ENCODE measurements around the gene CHAT. TPM values are rescaled to one million over a fixed set of nuclear protein-coding genes. Genes with fewer than 3 reads are reported as not detected.

The CHAT gene
- total RNA-seq, 1 donor from 2014 or later = not detected

DNA sequence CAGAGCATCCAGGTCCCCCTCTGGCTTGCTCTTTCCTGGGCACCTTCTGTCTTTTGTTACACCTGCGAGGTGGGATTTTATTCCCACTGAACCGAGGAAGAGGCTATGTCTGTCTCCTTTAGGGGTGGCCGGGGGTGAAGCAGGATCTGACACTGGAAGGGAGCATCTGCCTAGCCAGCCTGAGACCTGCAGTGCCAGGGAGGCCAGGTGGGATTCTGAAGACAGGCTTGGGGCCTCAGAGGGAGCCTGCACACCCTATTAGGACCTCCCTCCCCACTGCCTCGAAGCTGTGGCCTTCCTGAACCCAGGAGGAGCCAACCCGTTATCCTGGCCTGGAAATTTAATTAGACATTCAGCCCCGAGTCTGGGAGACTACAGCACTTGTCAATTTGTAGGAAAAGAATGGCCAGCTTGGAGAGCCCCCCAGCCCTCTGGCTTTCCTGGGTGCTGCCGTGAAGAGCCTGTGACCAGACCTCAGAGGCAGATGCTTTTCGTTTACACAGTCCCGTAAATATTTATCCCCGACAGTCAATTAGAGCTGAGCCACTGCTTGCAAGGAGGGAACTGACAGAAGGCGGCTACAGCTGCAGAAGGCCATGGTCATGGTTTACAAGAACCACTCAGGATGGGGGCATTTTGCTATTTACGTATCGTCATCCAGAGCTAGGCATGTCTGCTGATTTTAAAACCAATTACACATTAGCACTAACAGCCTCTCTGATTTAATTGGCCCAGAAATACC, 19.7 kb downstream of the CHAT start:
- Mint-ChIP-seq H3K9me3 (no peaks in the 10 kb centered on the region), H3K4me3 (no peak overlapping the region), H3K4me1 (no peaks in the 10 kb centered on the region), H3K27me3 (ENCODE audit: low read depth) (peaks cover 43% of the 10 kb centered on the region), H3K36me3 (no peaks in the 10 kb centered on the region), H3K27ac (no peak overlapping the region)
- no peak for DNase-seq (ENCODE audit: low spot score in 2 of 2, unreplicated experiment in 2 of 2)
- TF ChIP-seq, protein P1, sequence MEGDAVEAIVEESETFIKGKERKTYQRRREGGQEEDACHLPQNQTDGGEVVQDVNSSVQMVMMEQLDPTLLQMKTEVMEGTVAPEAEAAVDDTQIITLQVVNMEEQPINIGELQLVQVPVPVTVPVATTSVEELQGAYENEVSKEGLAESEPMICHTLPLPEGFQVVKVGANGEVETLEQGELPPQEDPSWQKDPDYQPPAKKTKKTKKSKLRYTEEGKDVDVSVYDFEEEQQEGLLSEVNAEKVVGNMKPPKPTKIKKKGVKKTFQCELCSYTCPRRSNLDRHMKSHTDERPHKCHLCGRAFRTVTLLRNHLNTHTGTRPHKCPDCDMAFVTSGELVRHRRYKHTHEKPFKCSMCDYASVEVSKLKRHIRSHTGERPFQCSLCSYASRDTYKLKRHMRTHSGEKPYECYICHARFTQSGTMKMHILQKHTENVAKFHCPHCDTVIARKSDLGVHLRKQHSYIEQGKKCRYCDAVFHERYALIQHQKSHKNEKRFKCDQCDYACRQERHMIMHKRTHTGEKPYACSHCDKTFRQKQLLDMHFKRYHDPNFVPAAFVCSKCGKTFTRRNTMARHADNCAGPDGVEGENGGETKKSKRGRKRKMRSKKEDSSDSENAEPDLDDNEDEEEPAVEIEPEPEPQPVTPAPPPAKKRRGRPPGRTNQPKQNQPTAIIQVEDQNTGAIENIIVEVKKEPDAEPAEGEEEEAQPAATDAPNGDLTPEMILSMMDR (IDR thresholded peaks at IDR 0.05; ENCODE audit: unreplicated experiment) = no peak

DNA sequence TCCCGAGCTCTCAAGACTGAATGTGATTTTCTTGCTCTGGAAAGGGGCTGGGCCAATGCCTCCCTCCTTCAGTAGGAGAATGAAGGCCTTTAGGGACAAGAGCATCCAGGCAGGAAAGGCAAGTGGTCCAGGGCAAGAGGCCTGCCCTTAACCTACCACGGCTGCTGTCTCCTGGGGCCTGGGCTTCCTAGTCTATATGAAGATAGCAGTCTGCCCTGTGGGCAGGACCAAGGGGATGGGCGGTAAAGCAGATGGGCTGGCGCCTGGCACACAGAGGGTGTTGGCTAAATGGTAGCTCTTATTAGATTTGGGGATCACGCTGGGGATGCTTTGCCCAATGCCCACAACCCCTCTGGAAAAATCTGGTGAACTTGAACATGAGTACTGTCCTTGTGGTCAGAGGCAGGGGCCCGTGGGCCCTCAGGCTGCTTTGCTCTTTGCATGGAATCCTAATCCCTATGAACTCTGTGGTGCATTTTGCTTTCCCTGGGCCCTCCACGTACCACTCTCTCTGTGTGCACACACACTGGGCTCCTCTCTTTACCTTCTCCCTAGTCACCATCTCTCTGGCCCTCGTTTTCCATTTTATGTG, 20.3 kb downstream of the CHAT start:
- Mint-ChIP-seq H3K4me3 (no peak overlapping the region), H3K36me3 (no peaks in the 10 kb centered on the region), H3K27ac (no peak overlapping the region), H3K9me3 (no peaks in the 10 kb centered on the region), H3K4me1 (no peaks in the 10 kb centered on the region), H3K27me3 (ENCODE audit: low read depth) (peaks cover 49% of the 10 kb centered on the region)
- DNase-seq (ENCODE audit: low spot score in 2 of 2, unreplicated experiment in 2 of 2) = no peak
- TF ChIP-seq, protein P1 (IDR thresholded peaks at IDR 0.05; ENCODE audit: unreplicated experiment) = no peak

DNA sequence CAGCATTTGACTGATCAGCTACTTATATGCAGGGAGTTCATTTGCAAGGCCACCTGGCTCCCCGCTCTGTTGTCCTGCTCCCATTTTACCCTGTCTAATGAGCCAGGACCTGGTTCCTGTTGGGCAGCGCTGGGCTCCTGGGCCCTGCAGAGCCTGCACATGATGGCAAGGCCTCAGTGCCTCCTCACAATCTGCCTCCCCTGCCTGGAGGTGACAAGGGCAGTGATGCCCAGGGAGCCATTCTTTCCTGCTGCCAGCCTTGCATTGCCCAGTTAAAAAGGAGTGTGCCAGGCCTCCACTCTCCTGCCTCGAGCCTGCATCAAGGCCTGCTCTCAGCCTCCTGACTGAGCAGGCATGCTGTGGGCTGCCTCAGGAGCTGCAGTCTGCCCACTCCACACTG, 28.5 kb downstream of the CHAT start:
- DNase-seq (ENCODE audit: low spot score in 2 of 2, unreplicated experiment in 2 of 2) = no peak
- Mint-ChIP-seq H3K4me3 (no peak overlapping the region), H3K9me3 (no peaks in the 10 kb centered on the region), H3K27ac (no peak overlapping the region), H3K4me1 (no peaks in the 10 kb centered on the region), H3K27me3 (ENCODE audit: low read depth) (peaks cover 81% of the 10 kb centered on the region), H3K36me3 (no peaks in the 10 kb centered on the region)
- TF ChIP-seq, protein P1 (IDR thresholded peaks at IDR 0.05; ENCODE audit: unreplicated experiment) = no peak

DNA sequence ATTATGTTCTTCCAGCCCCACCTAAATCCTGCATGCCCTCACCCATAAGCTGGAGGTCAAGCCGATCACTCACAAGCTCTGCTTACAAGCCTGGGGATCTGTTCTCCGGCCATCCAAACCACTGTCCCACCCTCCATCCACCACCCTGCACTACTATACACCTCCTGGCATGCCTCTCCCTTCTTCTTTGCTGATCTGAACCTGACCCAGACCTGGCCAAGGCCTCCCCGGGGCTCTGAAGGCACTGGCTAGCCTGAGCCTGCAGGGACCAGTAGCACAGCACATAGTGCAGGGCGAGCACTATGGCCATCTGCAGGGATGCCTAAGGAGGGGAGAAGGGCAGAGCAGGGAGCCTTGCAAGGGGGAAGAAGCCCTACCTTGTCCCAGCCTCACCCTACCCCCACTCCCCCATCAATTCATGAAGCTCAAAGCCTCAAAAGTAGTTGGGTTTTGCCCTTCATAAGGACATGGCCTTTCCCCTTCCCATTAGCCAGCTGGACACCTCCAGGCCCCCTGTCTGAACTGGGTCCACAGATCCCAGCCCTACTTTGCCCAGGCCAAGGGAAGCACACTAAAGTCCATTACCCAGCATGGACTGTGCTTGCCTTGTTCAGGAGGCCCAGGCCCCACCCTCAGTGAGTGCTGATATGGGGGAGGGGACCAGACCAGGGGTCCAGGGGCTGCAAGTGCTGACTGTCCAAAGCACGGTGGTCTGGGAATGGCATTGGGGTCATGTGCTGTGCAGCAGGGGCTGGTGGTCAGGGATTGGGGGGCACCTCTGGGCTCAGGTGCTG, 29.6 kb downstream of the CHAT start:
- no peak overlapping the region for H3K27ac Mint-ChIP-seq
- H3K36me3 Mint-ChIP-seq = no peaks in the 10 kb centered on the region
- H3K9me3 Mint-ChIP-seq = no peaks in the 10 kb centered on the region
- TF ChIP-seq, protein P1 (IDR thresholded peaks at IDR 0.05; ENCODE audit: unreplicated experiment) = no peak
- no peak for DNase-seq (ENCODE audit: low spot score in 2 of 2, unreplicated experiment in 2 of 2)
- H3K4me3 Mint-ChIP-seq = no peak overlapping the region
- H3K27me3 Mint-ChIP-seq (ENCODE audit: low read depth) = peaks cover 80% of the 10 kb centered on the region
- no peaks in the 10 kb centered on the region for H3K4me1 Mint-ChIP-seq

DNA sequence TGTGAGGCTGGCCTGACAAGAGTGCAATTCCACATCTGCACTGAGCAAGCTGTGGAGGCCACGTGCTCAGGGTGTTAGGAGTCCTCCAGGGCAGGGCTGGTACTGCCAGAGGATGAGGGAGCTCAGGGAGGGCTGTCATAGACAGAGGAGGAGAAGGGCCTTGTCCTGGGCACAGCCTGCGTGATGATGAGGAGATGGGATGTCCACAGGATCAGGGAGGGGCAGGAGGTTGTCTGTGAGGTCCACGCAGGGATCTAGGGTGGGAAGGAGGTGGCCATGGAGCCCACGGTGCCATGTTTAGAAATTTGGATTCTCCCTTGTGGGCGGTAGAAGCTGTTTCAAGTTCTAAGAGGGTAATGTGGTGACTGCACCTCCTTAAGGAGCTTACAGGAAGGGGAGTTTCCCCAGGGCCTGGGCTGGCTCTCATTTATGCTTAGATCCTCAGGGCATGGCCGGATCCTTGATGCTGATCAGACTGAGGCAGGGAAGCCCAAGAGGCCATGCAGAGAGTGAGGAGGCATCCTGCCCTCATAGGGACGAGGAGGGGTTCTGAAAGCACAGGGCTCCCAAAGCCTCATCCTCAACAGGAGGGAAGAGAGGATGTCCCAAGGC, 30.3 kb downstream of the CHAT start:
- Mint-ChIP-seq H3K4me3 (no peak overlapping the region), H3K4me1 (no peaks in the 10 kb centered on the region), H3K27ac (no peak overlapping the region), H3K27me3 (ENCODE audit: low read depth) (peaks cover 81% of the 10 kb centered on the region), H3K9me3 (no peaks in the 10 kb centered on the region), H3K36me3 (no peaks in the 10 kb centered on the region)
- TF ChIP-seq, protein P1 (IDR thresholded peaks at IDR 0.05; ENCODE audit: unreplicated experiment) = no peak
- no peak for DNase-seq (ENCODE audit: low spot score in 2 of 2, unreplicated experiment in 2 of 2)
